AG04449 (cell line): Measurements from ENCODE around the gene OR2D3.

Experiments used
- CTCF ChIA-PET: fragments of 350-600 bp; formaldehyde crosslinking; extraction: SDS; loops from one replicate; lab custom pipeline; 2021; ENCODE audit warnings: antibody characterized with exemption; lab: Yijun Ruan, JAX
- POLR2A ChIA-PET: fragments of 400-600, 350-600 bp; formaldehyde crosslinking; extraction: SDS; loops from one replicate; lab custom pipeline; 2020; ENCODE audit warnings: antibody characterized with exemption, inconsistent platforms; lab: Yijun Ruan, JAX
- DNase-seq: peaks from one replicate; pipeline ENCODE4 v3.0.0-alpha.2; 2010; ENCODE audit warnings: low read depth, low spot score
- H3K4me3 ChIP-seq: 2 replicates; pipeline ENCODE4 v1.5.1; 2011; ENCODE audit warnings: low read depth, mild to moderate bottlenecking, control low read depth, low read length
- TF ChIP-seq, protein P1 (sequence below): IDR thresholded peaks from one replicate; pipeline ENCODE4 v1.5.1; 2011; ENCODE audit warnings: mild to moderate bottlenecking, moderate library complexity, low read length, control low read depth, inconsistent platforms; ENCODE audit not compliant: insufficient read depth; ENCODE audit errors: missing control alignments

OR2D3 gene

DNA sequence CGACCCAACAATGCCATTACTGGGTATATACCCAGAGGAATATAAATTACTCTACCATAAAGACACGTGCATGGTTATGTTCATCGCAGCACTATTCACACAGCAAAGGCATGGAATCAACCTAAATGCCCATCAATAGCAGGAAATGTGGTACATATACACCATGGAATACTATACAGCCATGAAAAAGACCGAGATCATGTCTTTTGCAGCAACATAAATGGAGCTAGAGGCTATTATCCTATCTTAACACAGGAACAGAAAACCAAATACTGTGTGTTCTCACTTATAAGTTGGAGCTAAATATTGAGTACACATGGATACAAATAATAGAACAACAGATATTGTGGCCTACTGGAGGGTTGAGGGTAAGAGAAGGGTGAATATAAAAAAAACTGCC lies 32.0 kb upstream of the OR2D3 start:
- CTCF ChIA-PET, result no interaction called here
- TF ChIP-seq, protein P1, sequence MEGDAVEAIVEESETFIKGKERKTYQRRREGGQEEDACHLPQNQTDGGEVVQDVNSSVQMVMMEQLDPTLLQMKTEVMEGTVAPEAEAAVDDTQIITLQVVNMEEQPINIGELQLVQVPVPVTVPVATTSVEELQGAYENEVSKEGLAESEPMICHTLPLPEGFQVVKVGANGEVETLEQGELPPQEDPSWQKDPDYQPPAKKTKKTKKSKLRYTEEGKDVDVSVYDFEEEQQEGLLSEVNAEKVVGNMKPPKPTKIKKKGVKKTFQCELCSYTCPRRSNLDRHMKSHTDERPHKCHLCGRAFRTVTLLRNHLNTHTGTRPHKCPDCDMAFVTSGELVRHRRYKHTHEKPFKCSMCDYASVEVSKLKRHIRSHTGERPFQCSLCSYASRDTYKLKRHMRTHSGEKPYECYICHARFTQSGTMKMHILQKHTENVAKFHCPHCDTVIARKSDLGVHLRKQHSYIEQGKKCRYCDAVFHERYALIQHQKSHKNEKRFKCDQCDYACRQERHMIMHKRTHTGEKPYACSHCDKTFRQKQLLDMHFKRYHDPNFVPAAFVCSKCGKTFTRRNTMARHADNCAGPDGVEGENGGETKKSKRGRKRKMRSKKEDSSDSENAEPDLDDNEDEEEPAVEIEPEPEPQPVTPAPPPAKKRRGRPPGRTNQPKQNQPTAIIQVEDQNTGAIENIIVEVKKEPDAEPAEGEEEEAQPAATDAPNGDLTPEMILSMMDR, result no peak

DNA sequence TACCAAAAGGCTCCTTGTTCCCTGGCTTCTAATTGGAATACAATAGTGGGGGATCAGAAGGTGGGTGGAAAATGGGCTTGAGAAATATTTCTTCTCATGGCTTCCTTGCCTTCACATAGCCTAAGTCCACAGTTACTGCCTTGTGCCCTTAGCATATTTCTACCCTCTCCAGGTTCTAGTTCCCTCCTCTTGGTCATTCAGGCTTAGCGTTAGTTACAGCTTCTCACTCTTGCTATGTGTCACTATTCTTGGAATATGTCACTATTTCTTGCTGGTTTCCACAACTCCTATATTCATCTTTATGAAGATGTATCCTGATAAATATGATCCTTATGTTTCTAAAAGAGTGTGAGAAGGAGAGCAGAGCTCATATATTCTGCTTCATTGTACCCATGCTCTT lies 31.0 kb upstream of the OR2D3 start:
- no peak overlapping the region for H3K4me3 ChIP-seq
- DNase-seq, result no peak
- ChIA-PET CTCF (no interaction called here), POLR2A (no interaction called here)
- TF ChIP-seq, protein P1, result no peak

More for the DNA sequence above, 32.0 kb upstream of the OR2D3 start:
- POLR2A ChIA-PET, result no interaction called here
- DNase-seq, result no peak
- no peak overlapping the region for H3K4me3 ChIP-seq

DNA sequence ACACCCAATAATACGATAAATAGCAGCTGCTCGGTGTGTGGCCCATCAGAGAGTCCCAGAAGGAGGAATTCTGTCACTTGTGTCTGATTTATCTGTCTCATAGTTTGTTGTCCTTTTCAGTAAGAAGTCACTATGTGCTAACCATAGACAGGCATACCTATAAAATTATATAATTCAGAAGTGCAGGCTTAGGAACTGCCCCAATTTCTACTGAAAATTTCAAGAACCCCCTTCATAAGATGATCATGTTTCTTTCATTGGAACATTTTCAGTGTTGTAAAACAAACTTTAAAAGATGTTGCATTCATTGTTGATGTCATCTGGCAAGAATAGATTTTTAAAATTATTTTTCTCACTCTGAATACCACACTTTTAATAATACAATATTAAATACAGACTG lies 28.4 kb upstream of the OR2D3 start, which contains the start of gene OR2D2:
TSS of gene OR2D2 (minus strand) at position 101 of the 400 bp plus-strand sequence. CDS start at position 101, 0 bp downstream.
- ChIA-PET POLR2A (no interaction called here), CTCF (no interaction called here)
- H3K4me3 ChIP-seq, result no peak within 1 kb of the TSS
- no peak for DNase-seq
- TF ChIP-seq, protein P1, result no peak

GRCh38 chr11:6894097-6894496 lies 26.7 kb upstream of the OR2D3 start:
- ChIA-PET POLR2A (no interaction called here), CTCF (no interaction called here)
- TF ChIP-seq, protein P1, result no peak
- DNase-seq, result no peak
- no peak overlapping the region for H3K4me3 ChIP-seq

DNA sequence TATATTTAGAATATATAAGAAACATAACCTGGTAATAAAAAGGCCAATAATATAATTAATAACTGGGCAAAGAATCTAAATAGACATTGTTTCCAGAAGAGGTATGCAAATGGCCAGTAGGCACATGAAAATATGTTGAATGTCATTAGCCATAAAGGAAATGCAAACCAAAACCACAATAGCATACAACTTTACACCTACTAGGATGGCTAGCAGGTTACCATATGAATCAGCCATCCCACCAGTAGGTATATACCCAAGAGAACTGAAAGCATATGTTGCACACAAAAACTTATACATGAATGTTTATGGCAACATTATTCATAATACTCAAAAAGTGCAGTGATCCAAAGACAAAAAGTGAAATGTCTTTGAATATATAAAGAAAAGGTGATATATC lies 25.8 kb upstream of the OR2D3 start:
- ChIA-PET CTCF (no interaction called here), POLR2A (no interaction called here)
- DNase-seq, result no peak

GRCh38 chr11:6898911-6899310 lies 21.9 kb upstream of the OR2D3 start:
- ChIA-PET CTCF (no interaction called here), POLR2A (no interaction called here)
- TF ChIP-seq, protein P1, result no peak
- DNase-seq, result no peak
- no peak overlapping the region for H3K4me3 ChIP-seq

More for the DNA sequence above, 25.8 kb upstream of the OR2D3 start:
- H3K4me3 ChIP-seq, result no peak overlapping the region
- TF ChIP-seq, protein P1, result no peak
